ENCODE results near the gene CTSL. TPM values are rescaled to one million over a fixed set of nuclear protein-coding genes. Genes with fewer than 3 reads are reported as not detected.

CTSL gene
- total and polyA plus RNA-seq, 2 experiments from 2014 or later: 34.5 to 35.3 TPM

GRCh38 chr9:87686520-87687090 lies 39.3 kb upstream of the CTSL start (continued):
- TF ChIP-seq CTCF (conservative IDR thresholded peaks at IDR 0.05; ENCODE audit: low read depth in 2 of 2) (no peak), EZH2phosphoT487 (IDR thresholded peaks at IDR 0.05; ENCODE audit: unreplicated experiment) (no peak), ZNF331 (CRISPR knock-in tag; IDR thresholded peaks at IDR 0.05; ENCODE audit: low read depth) (no peak), REST (IDR thresholded peaks at IDR 0.05; ENCODE audit: unreplicated experiment) (no peak), POLR2AphosphoS5 (IDR thresholded peaks at IDR 0.05; ENCODE audit: low read depth) (no peak), ZNF114 (CRISPR knock-in tag; IDR thresholded peaks at IDR 0.05) (no peak), JUNB (IDR thresholded peaks at IDR 0.05; ENCODE audit: unreplicated experiment) (no peak), ETS1 (IDR thresholded peaks at IDR 0.05) (no peak), CREB1 (CRISPR knock-in tag; IDR thresholded peaks at IDR 0.05; ENCODE audit: low read depth) (no peak)

- peaks cover 66% of the 10 kb centered on the region for H3K36me3 Mint-ChIP-seq (ENCODE audit: low read depth)
- DNase-seq (ENCODE audit: low spot score) (no peak), ATAC-seq (no peak)
- no peak overlapping the region for H3K4me3 ChIP-seq
- no peak overlapping the region for H3K4me2 ChIP-seq
- no peaks in the 10 kb centered on the region for H3F3A ChIP-seq (replicated peaks; ENCODE audit: low read depth)
- TF ChIP-seq REST (IDR thresholded peaks at IDR 0.05; ENCODE audit: unreplicated experiment) (no peak), ZNF114 (CRISPR knock-in tag; IDR thresholded peaks at IDR 0.05) (no peak)
- H3K27ac Mint-ChIP-seq: no peak overlapping the region
- H3K27me3 Mint-ChIP-seq (ENCODE audit: insufficient read depth, low read depth, poor library complexity): peaks cover 1% of the 10 kb centered on the region
- H3K27ac ChIP-seq (ENCODE audit: low read depth): no peak overlapping the region
- peaks cover 14% of the 10 kb centered on the region for H3K4me1 Mint-ChIP-seq
- H4K20me1 ChIP-seq (replicated peaks; ENCODE audit: insufficient read depth): no peaks in the 10 kb centered on the region; the same call in none of the 2 replicates
- no peaks in the 10 kb centered on the region for H3K27me3 ChIP-seq (ENCODE audit: insufficient read depth)
- H3K9me2 ChIP-seq (ENCODE audit: insufficient read depth): no peaks in the 10 kb centered on the region
- no peaks in the 10 kb centered on the region for H3K9me3 Mint-ChIP-seq
- peaks cover 42% of the 10 kb centered on the region for H3K79me2 ChIP-seq (replicated peaks; ENCODE audit: insufficient read depth)
- no peak overlapping the region for H3K4me3 Mint-ChIP-seq
- peaks cover 10% of the 10 kb centered on the region for H3K36me3 ChIP-seq (ENCODE audit: insufficient read depth)
- 0 out of 2 replicates have a peak, but pooled peaks cover 4% of the 10 kb centered on the region for H3K4me1 ChIP-seq (ENCODE audit: insufficient read depth)
- no peak overlapping the region for H2AFZ ChIP-seq
These were observed 38.7 kb upstream of the CTSL start for GRCh38 chr9:87687207-87687606.
